T-cell (primary cell): ENCODE results near the gene P2RX1. TPM values are rescaled to one million over a fixed set of nuclear protein-coding genes. Genes with fewer than 3 reads are reported as not detected.
A peak's percentile ranks its signal among the peaks of the same experiment; 100 is the strongest.

Experiments used
- ATAC-seq, 4 experiments: fragments of 200-7000 bp in 3 of 4; fragments of 150-1000 bp in 1 of 4; cut with Tn5 transposase; replicated peaks in 1 of 4; 1 replicate in 3 of 4; 2 replicates in 1 of 4; pipeline ENCODE4 v1.10.0; 2021; ENCODE audit warnings: moderate library complexity in 3 of 4, mild to moderate bottlenecking in 2 of 4, moderate number of reproducible peaks in 1 of 4
- CTCF ChIA-PET, 2 donors: fragments of 300-600 bp; sonication (Branson Sonifier 250); formaldehyde crosslinking; loops; one replicate each; lab custom pipeline; 2022; ENCODE audit warnings: antibody characterized with exemption in 2 of 2; lab: Charles Lee
- POLR2A ChIA-PET, 2 donors: fragments of 300-600 bp; sonication (Branson Sonifier 250); formaldehyde crosslinking; loops; one replicate each; lab custom pipeline; 2022; ENCODE audit warnings: antibody characterized with exemption in 2 of 2; lab: Charles Lee
- DNase-seq, 35 experiments: peaks; one replicate each; pipeline versions ENCODE4 v3.0.0 to v3.0.0-alpha.2; 2013 to 2023
- H3K27ac ChIP-seq: one replicate; pipeline ENCODE4 v1.5.1; 2013; ENCODE audit warnings: low read length
- H3K27me3 ChIP-seq, 2 experiments: replicated peaks in 1 of 2; 1 replicate in 1 of 2; 2 replicates in 1 of 2; pipeline versions ENCODE4 v1.6.1 to v1.7.0; 2013; ENCODE audit warnings: low read length in 1 of 2, mixed read lengths in 1 of 2; ENCODE audit not compliant: control insufficient read depth in 2 of 2, insufficient read depth in 2 of 2; ENCODE audit errors: extremely low read depth in 1 of 2
- H3K36me3 ChIP-seq, 2 donors: 1 replicate in 1 of 2; 2 replicates in 1 of 2; pipeline versions ENCODE4 v1.6.1 to v1.7.0; 2013; ENCODE audit warnings: low read length in 1 of 2; ENCODE audit not compliant: control insufficient read depth in 2 of 2, insufficient read depth in 1 of 2; ENCODE audit errors: extremely low read depth in 1 of 2
- H3K4me1 ChIP-seq, 2 experiments: 1 replicate in 1 of 2; 2 replicates in 1 of 2; pipeline versions ENCODE4 v1.6.1 to v1.7.0; 2013; ENCODE audit warnings: low read length in 2 of 2, mixed read lengths in 1 of 2; ENCODE audit not compliant: insufficient read depth in 2 of 2, control insufficient read depth in 1 of 2; ENCODE audit errors: extremely low read depth in 1 of 2
- H3K4me3 ChIP-seq, 2 donors: 1 replicate in 1 of 2; 2 replicates in 1 of 2; pipeline versions ENCODE4 v1.5.1 to v1.7.0; 2013; ENCODE audit warnings: mild to moderate bottlenecking in 2 of 2, low read length in 1 of 2, moderate library complexity in 1 of 2; ENCODE audit not compliant: control insufficient read depth in 1 of 2; ENCODE audit errors: extremely low read depth in 1 of 2
- H3K9me3 ChIP-seq: 2 replicates; pipeline ENCODE4 v1.7.0; 2013
- H3K27ac Mint-ChIP-seq, 2 donors: one replicate each; pipeline ENCODE4 v1.8.0; 2020 to 2021; ENCODE audit warnings: mild to moderate bottlenecking in 2 of 2, mixed read lengths in 2 of 2
- H3K27me3 Mint-ChIP-seq, 2 donors: one replicate each; pipeline ENCODE4 v1.8.0; 2021 to 2022; ENCODE audit warnings: mixed read lengths in 2 of 2
- H3K36me3 Mint-ChIP-seq: one replicate; pipeline ENCODE4 v1.8.0; 2021; ENCODE audit warnings: mixed read lengths
- H3K4me1 Mint-ChIP-seq, 3 donors: one replicate each; pipeline ENCODE4 v1.8.0; 2020 to 2022; ENCODE audit warnings: mixed read lengths in 3 of 3, mild to moderate bottlenecking in 1 of 3
- H3K4me3 Mint-ChIP-seq, 3 donors: one replicate each; pipeline ENCODE4 v1.8.0; 2020 to 2022; ENCODE audit warnings: mild to moderate bottlenecking in 3 of 3, mixed read lengths in 3 of 3, moderate library complexity in 3 of 3
- H3K9me3 Mint-ChIP-seq, 3 donors: one replicate each; pipeline ENCODE4 v1.8.0; 2020 to 2022; ENCODE audit warnings: mixed read lengths in 3 of 3
- WGBS: methylation state at CpG from one replicate; pipeline ENCODE4 v1.1.5; 2013; ENCODE audit warnings: missing lambda C conversion rate; ENCODE audit not compliant: insufficient coverage; 5-methylcytosine and 5-hydroxymethylcytosine counted together
- total RNA-seq, 35 experiments: library from RNA in 6 of 35; stranded (reverse) in 6 of 35; fragments of 120-200 nt in 1 of 35; gene quantifications; one replicate each; pipeline versions ENCODE4 v1.2.1 to v1.2.4 and lab custom pipeline; 2013 to 2026

Gene P2RX1
- total RNA-seq, 5 donors from 2014 or later (not counting 1 experiment from before 2014, with no cell fraction given) = 0.95 to 3.3 (median 1.2) TPM

GRCh38 chr17:3911271-3912053, 4.8 kb downstream of the P2RX1 start:
- Histone ChIP-seq H3K36me3 (no peaks in the 10 kb centered on the region), H3K27ac (peak overlapping the region; percentile 59), H3K4me1 (peaks cover 12 to 51% of the 10 kb centered on the region in 2 experiments), H3K27me3 (peaks cover 0 to 4% of the 10 kb centered on the region in 2 experiments), H3K9me3 (no peaks in the 10 kb centered on the region), H3K4me3 (no peak overlapping the region)
- Mint-ChIP-seq H3K9me3 (no peaks in the 10 kb centered on the region), H3K4me3 (peak overlapping the region; percentile 55 to 62 (median 58)), H3K36me3 (no peaks in the 10 kb centered on the region), H3K27ac (peak overlapping the region; percentile 84 to 87), H3K27me3 (no peaks in the 10 kb centered on the region), H3K4me1 (peaks cover 32 to 45% (median 38%) of the 10 kb centered on the region in 3 donors)
- DNase-seq = peak in 34 of 35 experiments; percentile 38 to 93 (median 76)
- ATAC-seq = peak; percentile 75 to 94 (median 78)
- ChIA-PET POLR2A (interaction anchor here (0.6 to 0.8 kb wide), 5 partner anchors 10 to 1614 kb away, joined by 3 to 8 read pairs (median 4); no protein-coding TSS in a partner anchor), CTCF (interaction anchor here in 1 of 2 donors (0.7 to 1.2 kb wide), 4 partner anchors 14 to 96 kb away, joined by 3 to 5 read pairs (median 3); partner anchors contain the start of gene NCBP3)
- 22% methylated on average over 21 of the region's 30 CpGs for WGBS

- WGBS = 73% methylated on average over 5 of the region's 11 CpGs
- Mint-ChIP-seq H3K36me3 (no peaks in the 10 kb centered on the region), H3K27ac (peak overlapping the region; percentile 84 to 87), H3K4me1 (peaks cover 25 to 37% (median 29%) of the 10 kb centered on the region in 3 donors), H3K9me3 (no peaks in the 10 kb centered on the region), H3K4me3 (peak overlapping the region; percentile 55 to 62 (median 58)), H3K27me3 (no peaks in the 10 kb centered on the region)
- peaks cover 0 to 4% of the 10 kb centered on the region in 2 experiments for H3K27me3 ChIP-seq
- ChIA-PET CTCF (interaction anchor here in 1 of 2 donors (0.7 to 1.1 kb wide), 3 partner anchors 40 to 97 kb away, joined by 3 to 5 read pairs (median 3); partner anchors contain the start of gene NCBP3), POLR2A (interaction anchor here (0.6 to 0.8 kb wide), 4 partner anchors 11 to 1613 kb away, joined by 3 to 8 read pairs (median 4); no protein-coding TSS in a partner anchor)
- peak in 3 of 35 experiments; percentile 15 to 28 (median 24) for DNase-seq
- H3K36me3 ChIP-seq = no peaks in the 10 kb centered on the region
- ATAC-seq = no peak
- peaks cover 5 to 43% of the 10 kb centered on the region in 2 experiments for H3K4me1 ChIP-seq
- H3K4me3 ChIP-seq = no peak overlapping the region
- peak overlapping the region; percentile 56 for H3K27ac ChIP-seq
- no peaks in the 10 kb centered on the region for H3K9me3 ChIP-seq
Observed at GRCh38 chr17:3910420-3911270, 5.6 kb downstream of the P2RX1 start.

- WGBS = 94% methylated on average over 11 of the region's 12 CpGs
- Histone ChIP-seq H3K27ac (no peak overlapping the region), H3K4me3 (no peak overlapping the region), H3K27me3 (peaks cover 0 to 4% of the 10 kb centered on the region in 2 experiments), H3K9me3 (no peaks in the 10 kb centered on the region), H3K36me3 (no peaks in the 10 kb centered on the region), H3K4me1 (peaks cover 5 to 30% of the 10 kb centered on the region in 2 experiments)
- no peak for ATAC-seq
- no peak for DNase-seq
- no peaks in the 10 kb centered on the region for H3K27me3 Mint-ChIP-seq
- ChIA-PET POLR2A (no interaction called here), CTCF (no interaction called here)
- peaks cover 20 to 26% (median 21%) of the 10 kb centered on the region in 3 donors for H3K4me1 Mint-ChIP-seq
- H3K4me3 Mint-ChIP-seq = no peak overlapping the region
- no peak overlapping the region for H3K27ac Mint-ChIP-seq
- H3K9me3 Mint-ChIP-seq = no peaks in the 10 kb centered on the region
- H3K36me3 Mint-ChIP-seq = no peaks in the 10 kb centered on the region
Observed at GRCh38 chr17:3909257-3909656, 7.0 kb downstream of the P2RX1 start.

DNA sequence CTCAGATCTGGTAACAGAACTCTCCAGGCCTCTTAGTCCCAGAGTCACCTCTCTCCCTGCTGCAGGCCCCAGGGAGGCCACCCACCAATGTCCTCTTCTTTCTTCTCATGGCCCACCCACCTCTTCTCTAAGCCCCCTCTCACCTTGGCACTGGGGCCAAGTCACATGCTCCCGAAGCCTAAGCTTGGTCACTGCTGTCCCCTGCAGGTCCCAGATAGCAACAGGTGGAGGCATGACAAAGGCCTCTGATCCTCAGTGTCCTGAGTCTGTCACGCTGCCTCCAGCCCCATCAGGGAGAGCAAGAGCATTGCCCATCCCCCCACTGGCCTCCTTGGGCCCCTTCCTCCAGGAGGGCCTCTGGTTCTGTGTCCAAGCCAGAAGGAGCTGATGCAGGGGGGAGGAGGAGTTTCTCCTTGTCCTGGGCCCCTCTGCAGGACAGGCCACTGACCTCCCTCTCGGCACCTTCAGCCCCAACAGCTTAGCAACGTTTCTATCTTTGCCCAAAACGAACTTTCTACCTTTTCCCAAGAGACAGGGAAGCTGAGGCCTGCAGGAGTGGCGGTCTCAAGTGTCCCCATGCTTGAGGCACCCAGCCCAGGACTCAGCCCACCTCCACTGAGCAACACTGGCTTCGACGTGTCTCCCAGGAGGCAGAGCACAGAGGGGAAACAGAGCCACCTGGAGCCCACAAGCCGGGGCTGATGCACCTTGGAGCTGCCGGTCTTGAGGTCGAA, 8.6 kb downstream of the P2RX1 start:
- POLR2A ChIA-PET = no interaction called here
- H3K9me3 ChIP-seq = no peaks in the 10 kb centered on the region
- H3K27me3 ChIP-seq = peaks cover 0 to 14% of the 10 kb centered on the region in 2 experiments
- H3K36me3 Mint-ChIP-seq = no peaks in the 10 kb centered on the region
- CTCF ChIA-PET = interaction anchor here in 1 of 2 donors (1.0 kb wide), 1 partner anchor 11 kb away, joined by 3 read pairs; no protein-coding TSS in a partner anchor
- no peaks in the 10 kb centered on the region for H3K36me3 ChIP-seq
- WGBS = 74% methylated on average over 9 of the region's 11 CpGs
- H3K4me1 Mint-ChIP-seq = peaks cover 12 to 17% (median 13%) of the 10 kb centered on the region in 3 donors
- DNase-seq = no peak
- H3K4me3 Mint-ChIP-seq = no peak overlapping the region
- H3K4me1 ChIP-seq = peaks cover 5 to 20% of the 10 kb centered on the region in 2 experiments
- H3K9me3 Mint-ChIP-seq = no peaks in the 10 kb centered on the region
- no peak overlapping the region for H3K27ac Mint-ChIP-seq
- no peak overlapping the region for H3K27ac ChIP-seq
- ATAC-seq = no peak
- H3K4me3 ChIP-seq = no peak overlapping the region
- no peaks in the 10 kb centered on the region for H3K27me3 Mint-ChIP-seq

DNA sequence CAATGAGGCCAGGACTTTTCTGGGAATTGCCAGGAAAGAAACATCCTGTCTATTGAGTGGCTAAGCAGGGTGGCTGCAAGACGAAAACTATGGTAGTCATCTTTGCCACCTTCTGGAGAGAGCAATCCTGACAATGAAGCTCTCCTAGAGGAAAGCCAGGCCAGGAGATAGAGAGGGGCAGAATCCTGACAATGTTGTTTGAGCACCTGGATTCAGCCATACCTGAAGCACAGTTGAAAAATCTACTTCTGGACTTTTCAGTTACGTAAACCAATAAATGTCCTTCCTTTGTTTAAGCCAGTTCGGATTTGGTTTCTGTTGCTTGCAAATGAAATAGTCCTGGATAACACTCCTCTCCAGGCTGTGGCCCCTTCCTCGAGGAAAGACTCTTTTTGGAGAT, 9.4 kb downstream of the P2RX1 start:
- 92% methylated on average over 3 of the region's 4 CpGs for WGBS
- H3K4me1 Mint-ChIP-seq = peaks cover 11 to 14% (median 11%) of the 10 kb centered on the region in 3 donors
- no peak for DNase-seq
- ChIA-PET POLR2A (no interaction called here), CTCF (interaction anchor here in 1 of 2 donors (1.0 kb wide), 1 partner anchor 10 kb away, joined by 3 read pairs; no protein-coding TSS in a partner anchor)
- no peak overlapping the region for H3K27ac Mint-ChIP-seq
- no peaks in the 10 kb centered on the region for H3K9me3 ChIP-seq
- H3K36me3 ChIP-seq = no peaks in the 10 kb centered on the region
- H3K4me3 ChIP-seq = no peak overlapping the region
- H3K36me3 Mint-ChIP-seq = no peaks in the 10 kb centered on the region
- peaks cover 5 to 18% of the 10 kb centered on the region in 2 experiments for H3K4me1 ChIP-seq
- no peak for ATAC-seq
- H3K4me3 Mint-ChIP-seq = no peak overlapping the region
- no peaks in the 10 kb centered on the region for H3K27me3 Mint-ChIP-seq
- H3K9me3 Mint-ChIP-seq = no peaks in the 10 kb centered on the region
- H3K27me3 ChIP-seq = peaks cover 0 to 14% of the 10 kb centered on the region in 2 experiments
- no peak overlapping the region for H3K27ac ChIP-seq
